Fibroblast of skin of left quadriceps (primary cell): Measurements from ENCODE around the gene GPATCH4.
"Not testable (repeated sequence)": the region's sequence is repeated elsewhere in the genome, so short reads cannot be mapped to it uniquely, and the experiment has no call there.

Experiments
- DNase-seq, 2 experiments: peaks; one replicate each; pipeline ENCODE4 v3.0.0-alpha.2; 2013; ENCODE audit warnings: low read depth in 2 of 2

The GPATCH4 gene

GRCh38 chr1:156626079-156626438 is 24.8 kb upstream of the GPATCH4 start:
- no peak for DNase-seq

GRCh38 chr1:156625436-156626078 is 24.3 kb upstream of the GPATCH4 start:
- DNase-seq = no peak

GRCh38 chr1:156624814-156625435 is 23.6 kb upstream of the GPATCH4 start:
- no peak for DNase-seq

- DNase-seq = no peak
Measured at GRCh38 chr1:156623946-156624813, 22.9 kb upstream of the GPATCH4 start.

- no peak for DNase-seq
Measured at GRCh38 chr1:156622581-156623297, 21.5 kb upstream of the GPATCH4 start.

- no peak for DNase-seq
Measured at GRCh38 chr1:156619582-156619955, 18.3 kb upstream of the GPATCH4 start.

GRCh38 chr1:156618853-156619581 is 17.7 kb upstream of the GPATCH4 start, which contains the start of gene HAPLN2:
TSS of gene HAPLN2 (plus strand) at chr1:156619415. CDS start at chr1:156623491, 4,076 bp downstream.
- no peak for DNase-seq

- no peak for DNase-seq
Measured at GRCh38 chr1:156616463-156616862, 15.2 kb upstream of the GPATCH4 start.

- DNase-seq = no peak
Measured at GRCh38 chr1:156615946-156616345, 14.7 kb upstream of the GPATCH4 start.

- no peak for DNase-seq
Measured at GRCh38 chr1:156612666-156613065, 11.4 kb upstream of the GPATCH4 start.

GRCh38 chr1:156610072-156610471 is 8.8 kb upstream of the GPATCH4 start:
- DNase-seq = not testable (repeated sequence)

GRCh38 chr1:156608981-156609380 is 7.7 kb upstream of the GPATCH4 start:
- no peak for DNase-seq

GRCh38 chr1:156608036-156608674 is 6.9 kb upstream of the GPATCH4 start:
- DNase-seq = peak; percentile 31 to 38

- not testable (repeated sequence) for DNase-seq
Measured at GRCh38 chr1:156607344-156607743, 6.1 kb upstream of the GPATCH4 start.

- no peak for DNase-seq
Measured at GRCh38 chr1:156602557-156602993, 1.3 kb upstream of the GPATCH4 start.

GRCh38 chr1:156601892-156602291 is 613 bp upstream of the GPATCH4 start:
- no peak for DNase-seq

GRCh38 chr1:156600733-156601121 is 552 bp downstream of the GPATCH4 start:
- no peak for DNase-seq

GRCh38 chr1:156599811-156600210 is 1.5 kb downstream of the GPATCH4 start:
- DNase-seq = no peak

- DNase-seq = no peak
Measured at GRCh38 chr1:156598731-156599432, 2.4 kb downstream of the GPATCH4 start.

- no peak for DNase-seq
Measured at GRCh38 chr1:156598125-156598524, 3.2 kb downstream of the GPATCH4 start.
